Mesenchymal stem cell (in vitro differentiated cells and primary cell): ENCODE measurements around the gene PRPH.
"Not testable (repeated sequence)": the region's sequence is repeated elsewhere in the genome, so short reads cannot be mapped to it uniquely, and the experiment has no call there.

ENCODE experiments used
- DNase-seq: peaks from one replicate; pipeline ENCODE4 v3.0.0-alpha.2; 2013
- H2AFZ ChIP-seq: one replicate; pipeline ENCODE4 v1.6.1; 2013; ENCODE audit warnings: low read depth, mild to moderate bottlenecking, control low read depth, inconsistent platforms, low read length, moderate library complexity
- H2AK5ac ChIP-seq: 2 replicates; pipeline ENCODE4 v1.6.1; 2013; ENCODE audit warnings: low read length, moderate library complexity, mild to moderate bottlenecking, inconsistent platforms; ENCODE audit not compliant: severe bottlenecking
- H2BK120ac ChIP-seq: one replicate; pipeline ENCODE4 v1.6.1; 2013; ENCODE audit warnings: low read depth, mild to moderate bottlenecking, inconsistent platforms, low read length, moderate library complexity
- H2BK12ac ChIP-seq, 2 experiments: one replicate each; pipeline ENCODE4 v1.6.1; 2013; ENCODE audit warnings: inconsistent platforms in 2 of 2, low read length in 2 of 2, mild to moderate bottlenecking in 2 of 2, moderate library complexity in 2 of 2, control low read depth in 1 of 2
- H2BK15ac ChIP-seq: one replicate; pipeline ENCODE4 v1.6.1; 2013; ENCODE audit warnings: mild to moderate bottlenecking, low read depth, inconsistent platforms; ENCODE audit not compliant: poor library complexity, severe bottlenecking
- H2BK5ac ChIP-seq: 2 replicates; pipeline ENCODE4 v1.6.1; 2013; ENCODE audit warnings: low read depth, mild to moderate bottlenecking, low read length, control low read depth, inconsistent platforms; ENCODE audit not compliant: poor library complexity, severe bottlenecking
- H3K14ac ChIP-seq, 2 experiments: one replicate each; pipeline ENCODE4 v1.6.1; 2013; ENCODE audit warnings: inconsistent platforms in 2 of 2, low read length in 2 of 2, control low read depth in 1 of 2, mild to moderate bottlenecking in 1 of 2, moderate library complexity in 1 of 2
- H3K18ac ChIP-seq, 2 experiments: one replicate each; pipeline ENCODE4 v1.6.1; 2013; ENCODE audit warnings: inconsistent platforms in 2 of 2, low read length in 2 of 2, control low read depth in 1 of 2, low read depth in 1 of 2, mild to moderate bottlenecking in 1 of 2
- H3K23ac ChIP-seq, 2 experiments: one replicate each; pipeline ENCODE4 v1.6.1; 2013; ENCODE audit warnings: inconsistent platforms in 2 of 2, low read length in 2 of 2, mild to moderate bottlenecking in 2 of 2, moderate library complexity in 2 of 2, control low read depth in 1 of 2
- H3K27ac ChIP-seq: 2 replicates; pipeline ENCODE4 v1.5.1; 2013; ENCODE audit warnings: mild to moderate bottlenecking, moderate library complexity, low read length, control low read depth, inconsistent platforms; ENCODE audit not compliant: poor library complexity, severe bottlenecking
- H3K27me3 ChIP-seq, 2 experiments: 2 replicates each; pipeline versions ENCODE4 v1.6.1 to v1.7.0; 2013; ENCODE audit warnings: low read length in 2 of 2, mild to moderate bottlenecking in 2 of 2, moderate library complexity in 2 of 2, control low read depth in 1 of 2, inconsistent platforms in 1 of 2; ENCODE audit not compliant: control insufficient read depth in 1 of 2, insufficient read depth in 1 of 2
- H3K36me3 ChIP-seq, 2 experiments: 2 replicates each; pipeline versions ENCODE4 v1.6.1 to v1.7.0; 2013; ENCODE audit warnings: low read length in 2 of 2, control low read depth in 1 of 2, inconsistent platforms in 1 of 2, low read depth in 1 of 2, mild to moderate bottlenecking in 1 of 2; ENCODE audit not compliant: insufficient read depth in 2 of 2, control insufficient read depth in 1 of 2
- H3K4ac ChIP-seq, 2 experiments: one replicate each; pipeline ENCODE4 v1.6.1; 2013; ENCODE audit warnings: inconsistent platforms in 2 of 2, low read length in 2 of 2, mild to moderate bottlenecking in 2 of 2, moderate library complexity in 2 of 2, control low read depth in 1 of 2, low read depth in 1 of 2
- H3K4me1 ChIP-seq: 2 replicates; pipeline ENCODE4 v1.6.1; 2013; ENCODE audit warnings: low read depth, low read length, control low read depth; ENCODE audit not compliant: control insufficient read depth, insufficient read depth
- H3K4me2 ChIP-seq: 2 replicates; pipeline ENCODE4 v1.6.1; 2013; ENCODE audit warnings: low read length, mild to moderate bottlenecking, inconsistent platforms; ENCODE audit not compliant: poor library complexity, severe bottlenecking
- H3K4me3 ChIP-seq, 2 experiments: 2 replicates each; pipeline versions ENCODE4 v1.5.1 to v1.7.0; 2013; ENCODE audit warnings: low read length in 2 of 2, mild to moderate bottlenecking in 2 of 2, control low read depth in 1 of 2, low read depth in 1 of 2; ENCODE audit not compliant: insufficient read depth in 1 of 2
- H3K79me1 ChIP-seq: replicated peaks from 2 replicates; pipeline ENCODE4 v1.6.1; 2013; ENCODE audit warnings: mild to moderate bottlenecking, control low read depth, low read length, inconsistent platforms; ENCODE audit not compliant: poor library complexity, severe bottlenecking
- H3K9ac ChIP-seq: 2 replicates; pipeline ENCODE4 v1.7.0; 2013; ENCODE audit warnings: mild to moderate bottlenecking, low read length, moderate library complexity
- H3K9me3 ChIP-seq: 2 replicates; pipeline ENCODE4 v1.7.0; 2013; ENCODE audit warnings: mild to moderate bottlenecking, low read length; ENCODE audit not compliant: control insufficient read depth
- H4K8ac ChIP-seq: one replicate; pipeline ENCODE4 v1.6.1; 2013; ENCODE audit warnings: inconsistent platforms, mild to moderate bottlenecking, low read length, moderate library complexity
- H4K91ac ChIP-seq: one replicate; pipeline ENCODE4 v1.6.1; 2013; ENCODE audit warnings: mild to moderate bottlenecking, low read length, inconsistent platforms
- WGBS: methylation state at CpG from one replicate; pipeline ENCODE4 v1.1.7; 2013; ENCODE audit warnings: mixed read lengths; 5-methylcytosine and 5-hydroxymethylcytosine counted together

Gene PRPH

GRCh38 chr12:49309386-49309785 lies 14.4 kb downstream of the PRPH start:
- H3K27ac ChIP-seq = no peak overlapping the region
- H2BK15ac ChIP-seq = no peak overlapping the region
- 71% methylated on average over 7 of the region's 7 CpGs for WGBS

GRCh38 chr12:49310451-49311000 lies 15.6 kb downstream of the PRPH start:
- H2BK15ac ChIP-seq, H3K23ac ChIP-seq, H3K36me3 ChIP-seq, H3K18ac ChIP-seq, H3K79me1 ChIP-seq, H3K27ac ChIP-seq, H4K91ac ChIP-seq, H2AK5ac ChIP-seq, H4K8ac ChIP-seq, H3K14ac ChIP-seq, H2BK120ac ChIP-seq, H3K4ac ChIP-seq, H3K9ac ChIP-seq, H3K4me2 ChIP-seq, H2BK5ac ChIP-seq, H2AFZ ChIP-seq, H3K4me3 ChIP-seq, H2BK12ac ChIP-seq, H3K9me3 ChIP-seq, H3K4me1 ChIP-seq, DNase-seq: not testable (repeated sequence)
- WGBS = no CpG with 5 or more reads among the region's 3 CpGs
- H3K27me3 ChIP-seq = peaks cover 8 to 27% of the 10 kb centered on the region in 2 experiments

More at GRCh38 chr12:49309386-49309785, 14.4 kb downstream of the PRPH start:
- Histone ChIP-seq H3K9ac (no peak overlapping the region), H2BK5ac (no peak overlapping the region), H2BK120ac (no peak overlapping the region), H2AFZ (no peak overlapping the region), H3K4me2 (no peak overlapping the region), H3K36me3 (no peaks in the 10 kb centered on the region), H3K4ac (no peak overlapping the region), H3K4me1 (no peaks in the 10 kb centered on the region), H2BK12ac (no peak overlapping the region), H3K27me3 (peaks cover 9 to 28% of the 10 kb centered on the region in 2 experiments), H2AK5ac (no peak overlapping the region), H3K79me1 (no peaks in the 10 kb centered on the region), H3K18ac (no peak overlapping the region), H3K4me3 (no peak overlapping the region), H4K91ac (no peak overlapping the region), H3K23ac (no peak overlapping the region), H3K9me3 (no peaks in the 10 kb centered on the region), H3K14ac (no peak overlapping the region), H4K8ac (no peak overlapping the region)
- DNase-seq = no peak

- Histone ChIP-seq H2BK120ac (no peak overlapping the region), H3K27ac (no peak overlapping the region), H3K23ac (no peak overlapping the region), H3K14ac (no peak overlapping the region), H3K36me3 (no peaks in the 10 kb centered on the region), H2AFZ (peak overlapping the region; percentile 14), H4K91ac (no peak overlapping the region), H3K4me3 (no peak overlapping the region), H3K9me3 (no peaks in the 10 kb centered on the region), H3K9ac (no peak overlapping the region), H3K27me3 (peaks cover 0 to 3% of the 10 kb centered on the region in 2 experiments), H2AK5ac (no peak overlapping the region), H4K8ac (no peak overlapping the region), H3K18ac (no peak overlapping the region), H3K4me2 (no peak overlapping the region), H2BK15ac (no peak overlapping the region), H3K79me1 (no peaks in the 10 kb centered on the region), H2BK5ac (no peak overlapping the region), H2BK12ac (no peak overlapping the region), H3K4ac (no peak overlapping the region), H3K4me1 (no peaks in the 10 kb centered on the region)
- 85% methylated on average over 1 of the region's 1 CpG for WGBS
- DNase-seq = no peak
Measured at GRCh38 chr12:49314811-49315210, 19.9 kb downstream of the PRPH start.

- H3K9me3 ChIP-seq = not testable (repeated sequence)
Measured at GRCh38 chr12:49317118-49317517, 22.2 kb downstream of the PRPH start.

More at GRCh38 chr12:49317118-49317517, 22.2 kb downstream of the PRPH start:
- H3K27ac ChIP-seq, H3K23ac ChIP-seq, H3K79me1 ChIP-seq, H2AFZ ChIP-seq, H3K4me3 ChIP-seq, H2BK120ac ChIP-seq, H3K4me1 ChIP-seq, DNase-seq, H2BK5ac ChIP-seq, H3K4me2 ChIP-seq, H3K4ac ChIP-seq, H2BK15ac ChIP-seq, H2BK12ac ChIP-seq, H3K18ac ChIP-seq, H3K14ac ChIP-seq, H3K9ac ChIP-seq, H3K36me3 ChIP-seq, H4K8ac ChIP-seq, H3K27me3 ChIP-seq, H4K91ac ChIP-seq, H2AK5ac ChIP-seq: not testable (repeated sequence)
- WGBS = over 99% methylated on average over 6 of the region's 10 CpGs
